Measurements from ENCODE around the gene MSRB3.
"Not testable (repeated sequence)": the region's sequence is repeated elsewhere in the genome, so short reads cannot be mapped to it uniquely, and the experiment has no call there.

The MSRB3 gene

DNA sequence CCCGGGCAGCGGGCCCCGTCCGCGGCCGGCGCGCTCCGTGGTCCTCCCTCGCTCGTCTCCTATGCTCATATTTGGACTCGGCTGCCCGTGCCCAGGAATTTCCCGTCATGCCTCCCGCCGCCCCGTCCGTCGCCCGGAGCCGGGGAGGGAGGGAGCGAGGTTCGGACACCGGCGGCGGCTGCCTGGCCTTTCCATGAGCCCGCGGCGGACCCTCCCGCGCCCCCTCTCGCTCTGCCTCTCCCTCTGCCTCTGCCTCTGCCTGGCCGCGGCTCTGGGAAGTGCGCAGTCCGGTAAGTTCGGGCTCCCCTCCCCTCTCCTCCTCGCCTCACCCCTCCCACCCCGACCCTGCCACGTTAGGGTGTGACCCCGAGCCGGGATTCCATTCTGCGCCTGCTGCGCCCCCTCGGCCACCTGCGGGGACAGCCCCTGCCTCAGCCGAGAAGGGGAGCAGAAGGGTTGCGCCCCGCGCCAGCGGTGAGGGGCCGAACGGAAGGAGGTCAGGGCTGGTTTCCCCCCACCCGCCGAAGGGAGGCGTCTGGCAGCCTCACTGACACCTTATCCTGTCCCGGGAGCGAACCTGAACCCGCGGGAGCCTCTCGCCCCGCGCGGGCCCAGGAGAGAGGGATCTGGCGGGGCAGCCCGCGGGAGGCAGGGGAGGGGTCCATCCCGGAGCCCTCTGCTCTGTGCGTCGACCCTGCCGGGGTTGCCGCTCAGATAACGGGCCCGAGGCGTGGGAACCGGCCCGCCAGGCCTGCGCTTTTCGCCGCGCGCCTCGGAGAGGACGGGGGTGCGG is at the start of gene MSRB3:
TSS of gene MSRB3 (plus strand) at position 108 of the 793 bp plus-strand sequence. CDS start 29,897 bp downstream, outside the sequence.
- peak; percentile 84 for DNase-seq (ENCODE audit: low read depth, low spot score)

DNA sequence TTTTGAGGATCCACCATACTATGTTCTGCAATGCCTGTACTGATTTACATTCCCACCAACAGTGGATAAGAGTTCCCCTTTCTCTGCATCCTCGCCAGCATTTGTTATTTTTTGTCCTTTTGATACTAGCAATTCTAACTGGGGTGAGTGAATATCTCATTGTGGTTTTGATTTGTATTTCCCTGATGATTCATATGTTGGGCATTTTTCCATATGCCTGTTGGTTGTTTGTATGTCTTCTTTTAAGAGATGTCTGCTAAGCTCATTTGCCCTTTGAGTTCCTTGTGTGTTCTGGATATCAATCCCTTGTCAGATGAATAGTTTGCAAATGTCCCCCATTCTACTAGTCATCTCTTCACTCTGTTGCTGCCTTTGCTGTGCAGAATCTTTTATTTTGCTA is 49.0 kb upstream of the MSRB3 start:
- DNase-seq (ENCODE audit: low read depth, low spot score) = no peak

GRCh38 chr12:65232476-65233077 is 45.9 kb upstream of the MSRB3 start:
- no peak for DNase-seq (ENCODE audit: low read depth, low spot score)

DNA sequence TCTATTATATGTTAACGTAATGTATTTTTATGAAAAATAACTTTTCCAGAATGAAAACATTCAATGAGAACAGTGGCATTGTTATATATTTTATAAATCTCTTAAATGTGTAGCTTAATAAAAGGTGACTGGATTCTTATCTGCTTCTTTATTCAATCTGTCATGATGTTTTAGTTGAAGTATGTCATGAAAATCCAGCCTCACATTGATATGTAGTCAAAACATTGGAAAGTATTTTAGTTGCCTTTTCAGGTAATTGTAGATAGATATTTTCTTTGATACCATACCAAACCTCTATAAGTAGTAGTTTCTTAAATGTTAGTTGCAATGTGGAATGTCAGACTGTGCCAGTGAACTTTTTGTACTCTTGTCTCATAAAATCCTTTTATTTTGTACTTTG is 41.3 kb upstream of the MSRB3 start:
- DNase-seq (ENCODE audit: low read depth, low spot score) = no peak

- no peak for DNase-seq (ENCODE audit: low read depth, low spot score)
Measured at GRCh38 chr12:65238609-65239008, 39.9 kb upstream of the MSRB3 start.

DNA sequence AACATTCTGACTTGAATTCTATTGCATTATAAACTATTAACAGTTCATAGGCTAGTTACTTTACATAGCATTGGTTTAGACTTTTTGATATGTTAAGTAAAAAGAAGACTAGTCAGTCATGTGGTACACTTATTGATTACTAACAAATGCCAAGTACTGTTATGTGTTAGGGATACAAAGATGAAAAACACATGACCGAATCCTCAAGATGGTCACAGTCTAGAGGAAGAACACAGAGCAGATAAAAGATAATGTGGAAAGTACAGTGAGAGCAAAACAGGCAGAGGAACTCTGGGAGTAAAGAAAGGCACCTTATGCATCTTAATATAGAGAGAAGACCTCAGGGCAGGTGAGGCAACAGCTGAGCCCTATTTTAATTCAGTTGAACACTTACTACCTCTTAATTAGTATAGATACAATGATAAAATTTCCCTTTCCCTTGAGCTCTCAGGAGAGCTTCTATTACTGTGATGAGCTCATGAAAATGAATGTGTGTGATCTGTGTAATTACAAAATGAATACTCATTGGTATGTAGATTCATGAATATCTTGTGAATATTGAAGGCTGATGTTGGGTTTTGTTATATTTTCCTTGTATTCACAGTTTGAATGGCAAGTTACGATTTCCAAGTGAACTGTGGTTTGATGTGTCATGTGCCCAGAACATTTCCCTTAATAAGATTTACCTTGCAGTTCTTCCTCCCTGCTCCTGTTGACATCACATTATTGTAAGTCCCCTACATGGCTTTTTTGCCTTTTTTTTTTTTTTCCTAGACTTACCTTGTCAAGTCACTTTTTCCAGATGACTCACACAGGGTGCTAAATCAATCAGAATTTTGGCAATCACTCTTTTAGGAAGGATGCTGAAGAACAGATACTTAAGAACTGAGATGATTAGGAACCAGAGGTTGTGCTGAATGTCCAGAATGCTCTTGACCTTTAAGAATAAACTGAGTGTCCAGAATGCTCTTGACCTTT is 29.5 kb upstream of the MSRB3 start:
- DNase-seq (ENCODE audit: low read depth, low spot score) = no peak

DNA sequence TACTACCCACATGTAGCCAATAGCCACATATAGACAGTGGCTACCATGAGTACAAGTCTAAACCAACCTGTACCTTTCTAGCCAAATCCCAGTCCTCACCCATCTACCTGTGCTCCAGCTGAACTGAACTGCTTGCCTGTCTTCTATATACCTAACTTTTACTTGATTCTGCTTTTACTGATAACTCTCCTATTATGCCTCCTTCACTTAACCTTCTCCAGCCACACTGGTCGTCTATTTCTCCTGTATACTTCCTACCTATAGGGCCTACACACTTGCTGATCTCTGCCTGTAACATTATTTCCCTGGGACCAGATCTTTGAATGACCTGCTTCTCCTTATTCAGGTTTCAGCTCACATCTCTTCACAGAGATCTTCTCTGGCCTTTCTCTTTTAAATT is 26.0 kb upstream of the MSRB3 start:
- DNase-seq (ENCODE audit: low read depth, low spot score) = no peak

DNA sequence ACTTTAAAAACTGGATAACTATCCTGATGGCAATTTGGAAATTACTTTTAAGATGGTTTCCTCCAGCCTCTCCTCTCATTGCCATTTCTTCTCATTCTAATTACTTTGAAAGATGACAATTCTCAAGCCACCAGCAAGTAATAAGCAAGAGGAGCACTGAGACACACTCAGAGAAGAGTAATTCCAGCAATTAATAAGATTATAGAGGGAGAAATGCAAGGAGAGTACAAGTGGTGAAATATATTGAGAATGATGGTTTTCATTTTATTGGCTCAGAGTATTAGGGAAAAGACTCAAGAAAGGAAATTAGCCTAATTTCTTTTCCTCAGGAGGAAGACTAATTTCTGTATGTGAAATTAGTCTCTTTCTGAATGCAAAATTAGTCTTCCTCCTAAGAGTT is 20.5 kb upstream of the MSRB3 start:
- DNase-seq (ENCODE audit: low read depth, low spot score) = no peak

DNA sequence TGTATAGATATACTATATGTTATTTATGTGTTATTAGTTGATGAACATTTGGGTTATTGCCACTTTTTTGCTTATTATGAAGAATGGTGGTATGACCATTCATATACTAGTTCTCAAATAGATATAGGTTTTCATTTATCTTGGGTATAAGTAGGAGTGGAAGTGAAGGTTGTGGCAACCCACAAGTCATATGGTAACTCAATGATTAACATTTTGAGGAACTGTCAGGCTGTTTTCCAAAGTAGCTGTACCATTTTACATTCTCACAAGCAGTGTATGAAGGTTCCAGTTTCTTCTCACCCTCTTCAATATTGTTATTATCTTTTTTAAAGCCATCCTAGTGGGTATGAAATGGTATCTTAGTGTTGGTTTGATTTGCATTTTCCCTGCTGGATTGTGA is 19.0 kb upstream of the MSRB3 start:
- DNase-seq (ENCODE audit: low read depth, low spot score) = no peak

DNA sequence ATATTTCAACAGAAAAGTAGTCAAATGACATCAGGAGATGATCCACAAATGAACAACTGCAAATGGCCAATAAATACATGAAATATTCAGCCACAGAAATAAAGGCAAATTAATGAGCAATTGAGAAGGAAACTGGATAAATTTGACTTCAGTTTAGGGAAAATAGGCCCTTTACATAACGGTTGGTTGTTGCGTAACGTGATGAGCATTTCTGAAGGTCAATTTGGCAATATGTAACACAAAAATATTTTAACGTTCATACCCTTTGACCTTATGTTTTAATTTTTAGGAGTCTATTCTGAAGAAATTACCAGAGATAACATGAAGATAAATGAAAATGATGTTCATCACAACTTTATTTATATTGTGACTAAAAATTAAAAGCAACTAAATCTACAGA is 14.7 kb upstream of the MSRB3 start:
- DNase-seq (ENCODE audit: low read depth, low spot score) = no peak

- no peak for DNase-seq (ENCODE audit: low read depth, low spot score)
Measured at GRCh38 chr12:65266408-65266807, 12.1 kb upstream of the MSRB3 start.

DNA sequence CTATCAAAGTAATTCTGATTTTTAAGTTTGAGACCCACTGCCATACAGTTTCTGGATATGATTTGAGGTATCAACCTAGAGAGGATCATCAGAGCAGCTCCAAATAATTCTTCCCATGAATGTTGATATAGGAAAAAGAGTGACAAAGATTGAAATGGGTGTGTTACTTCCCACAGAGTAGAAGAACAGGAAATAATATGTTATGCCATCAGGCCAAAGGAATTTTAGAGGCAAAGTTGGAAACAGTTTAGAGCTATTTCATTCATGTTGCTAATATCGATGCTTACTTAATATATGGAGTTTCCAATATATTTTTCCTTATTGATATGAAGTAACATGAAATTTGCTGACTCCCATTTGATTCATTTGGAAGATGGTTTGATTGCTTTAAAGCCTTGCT is 8.9 kb upstream of the MSRB3 start:
- no peak for DNase-seq (ENCODE audit: low read depth, low spot score)

DNA sequence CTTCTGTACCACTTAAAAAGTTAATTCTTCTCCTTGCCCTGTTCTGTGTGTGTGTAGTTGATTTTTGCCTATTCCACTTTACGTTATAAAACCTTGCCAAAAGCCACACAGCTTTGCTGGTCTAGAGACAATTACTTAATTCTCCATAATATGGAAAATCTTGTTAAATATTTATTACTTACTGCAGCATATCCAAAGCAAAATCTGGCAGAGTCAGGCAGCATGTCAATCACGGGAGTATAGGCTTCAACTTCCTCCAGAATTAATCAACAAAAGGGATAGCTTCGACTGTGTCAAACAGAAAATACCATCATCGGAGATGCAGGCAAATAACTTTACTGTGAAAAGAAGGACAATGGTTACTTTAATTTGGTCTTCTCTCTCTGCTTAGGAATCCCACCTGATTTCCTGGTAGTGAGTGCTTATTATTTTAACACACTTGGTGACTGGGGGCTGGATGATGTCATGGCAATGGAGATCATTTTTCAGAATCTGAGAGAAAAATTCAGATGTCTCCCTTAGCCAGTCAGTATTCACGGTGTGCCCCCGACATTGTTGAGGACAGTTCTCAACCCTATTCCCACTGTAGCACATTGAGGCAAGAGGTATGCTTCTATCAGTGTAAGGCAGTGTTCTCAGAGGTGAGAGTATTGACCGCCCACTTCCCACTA is 3.7 kb upstream of the MSRB3 start:
- DNase-seq (ENCODE audit: low read depth, low spot score) = no peak

DNA sequence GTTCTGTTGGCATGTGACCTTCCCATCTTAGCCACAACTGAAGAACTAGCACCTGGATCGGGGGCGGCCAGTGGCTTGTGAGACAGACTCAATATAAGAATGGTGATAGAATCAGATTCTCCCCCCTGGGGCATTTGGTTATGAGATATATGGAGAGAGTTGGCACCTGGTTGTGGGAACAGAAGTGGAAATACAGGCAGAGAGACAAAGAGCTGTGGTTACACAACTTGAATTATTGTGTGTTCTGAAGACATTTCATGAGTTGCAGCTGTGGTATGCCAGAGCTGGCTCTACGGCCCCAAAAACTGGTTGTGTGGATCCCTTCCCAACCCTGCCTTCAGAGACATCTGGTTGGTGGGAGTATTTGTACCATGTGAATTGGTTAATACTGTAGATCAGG is 2.9 kb upstream of the MSRB3 start:
- DNase-seq (ENCODE audit: low read depth, low spot score) = no peak

GRCh38 chr12:65276916-65277530 is 1.5 kb upstream of the MSRB3 start:
- no peak for DNase-seq (ENCODE audit: low read depth, low spot score)

DNA sequence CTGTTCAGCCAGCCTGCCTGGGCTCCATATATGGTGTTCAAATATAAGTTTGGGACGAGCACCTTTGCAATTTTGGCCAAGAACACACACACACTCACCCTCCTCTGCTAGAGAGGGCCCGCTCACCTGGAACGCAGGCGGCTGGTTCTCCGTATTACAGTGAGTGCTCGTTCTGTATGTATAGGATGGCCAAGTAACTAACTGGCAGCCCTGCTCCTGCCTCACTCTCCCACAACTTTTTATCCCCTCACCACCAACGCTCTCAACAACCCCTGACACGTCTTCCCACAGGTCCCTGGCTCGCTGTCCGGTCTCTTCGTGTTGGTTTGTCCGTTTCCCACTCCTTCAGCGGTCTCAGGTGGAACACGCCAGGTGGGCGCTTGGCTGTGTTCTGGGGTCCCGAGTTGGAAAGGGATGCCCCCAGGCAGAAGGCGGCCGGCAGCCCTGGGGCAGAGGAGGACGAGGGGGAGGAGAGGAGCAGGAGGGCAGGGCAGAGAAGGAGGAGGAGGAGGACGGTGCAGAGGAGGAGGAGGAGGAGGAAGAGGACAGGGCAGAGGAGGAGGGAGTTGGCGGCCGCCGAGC is 398 bp upstream of the MSRB3 start:
- DNase-seq (ENCODE audit: low read depth, low spot score) = no peak

- no peak for DNase-seq (ENCODE audit: low read depth, low spot score)
Measured at GRCh38 chr12:65279369-65280112, 1.1 kb downstream of the MSRB3 start.

DNA sequence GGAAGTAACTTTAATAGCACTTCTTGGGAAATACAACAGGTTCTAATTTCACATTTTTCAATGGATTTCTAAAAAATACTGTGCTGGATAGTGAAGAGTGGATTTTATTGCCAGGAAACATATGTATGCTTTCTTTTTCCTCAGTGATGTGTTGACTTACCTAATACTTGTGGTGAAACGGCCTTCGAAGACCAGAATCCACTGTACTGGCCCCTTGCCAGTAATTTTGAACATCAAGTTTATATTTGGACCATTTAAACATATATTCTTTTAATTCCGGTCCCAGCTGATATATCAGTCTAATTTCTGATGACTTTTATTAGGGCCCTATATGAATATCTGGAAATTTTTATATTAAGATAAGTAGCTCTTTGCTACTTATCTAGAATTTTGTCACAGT is 1.8 kb downstream of the MSRB3 start:
- no peak for DNase-seq (ENCODE audit: low read depth, low spot score)

DNA sequence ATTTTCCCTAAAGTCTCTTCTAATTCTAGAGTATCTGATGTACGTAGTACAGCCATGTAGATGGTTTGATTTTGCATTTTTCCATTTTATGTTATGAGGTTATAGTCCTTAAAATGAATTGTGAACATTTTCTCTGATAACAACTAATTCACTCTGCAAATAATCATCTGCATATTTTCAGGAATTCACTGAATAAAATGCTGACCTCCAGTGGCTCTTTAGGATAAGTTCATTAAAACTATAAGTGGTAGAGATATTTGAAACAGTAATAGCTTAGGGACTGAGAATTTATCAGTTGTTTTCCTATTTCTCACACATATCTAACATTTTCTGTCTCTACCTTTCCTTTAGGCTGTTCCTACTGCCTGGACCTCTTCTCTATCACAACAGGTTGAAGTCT is 4.4 kb downstream of the MSRB3 start:
- DNase-seq (ENCODE audit: low read depth, low spot score) = no peak

GRCh38 chr12:65285532-65285931 is 7.0 kb downstream of the MSRB3 start:
- not testable (repeated sequence) for DNase-seq (ENCODE audit: low read depth, low spot score)

All from ELF-1 (cell line).